ENCODE data around the gene RABGAP1L.

The RABGAP1L gene

GRCh38 chr1:174413632-174414031 lies 254.3 kb downstream of the RABGAP1L start:
- Histone ChIP-seq H3K79me2 (ENCODE audit: low read length) (no peaks in the 10 kb centered on the region), H3K9me3 (ENCODE audit: insufficient read depth, low read length) (no peaks in the 10 kb centered on the region), H3K9ac (ENCODE audit: low read length) (no peak overlapping the region), H2AFZ (ENCODE audit: low read depth, low read length) (no peak overlapping the region), H4K20me1 (ENCODE audit: insufficient read depth, low read length) (no peaks in the 10 kb centered on the region), H3K4me3 (ENCODE audit: low read length) (no peak overlapping the region), H3K4me2 (ENCODE audit: low read length) (no peak overlapping the region), H3K27me3 (ENCODE audit: low read depth, low read length) (no peaks in the 10 kb centered on the region), H3K27ac (ENCODE audit: low read length) (no peak overlapping the region), H3K4me1 (ENCODE audit: low read length) (peaks cover 5% of the 10 kb centered on the region; the same call in 1 of the 2 replicates), H3K36me3 (replicated peaks; ENCODE audit: low read depth, low read length) (no peaks in the 10 kb centered on the region)
- TF ChIP-seq EZH2phosphoT487 (IDR thresholded peaks at IDR 0.05; ENCODE audit: low read depth) (no peak), CTCF (IDR thresholded peaks at IDR 0.05; ENCODE audit: low read depth, low read length) (peak; percentile 34)

- no peak overlapping the region for H3K9ac ChIP-seq (ENCODE audit: low read length)
- H2AFZ ChIP-seq (ENCODE audit: low read depth, low read length): no peak overlapping the region
- no peaks in the 10 kb centered on the region for H3K36me3 ChIP-seq (replicated peaks; ENCODE audit: low read depth, low read length)
- no peak overlapping the region for H3K27ac ChIP-seq (ENCODE audit: low read length)
- no peaks in the 10 kb centered on the region for H3K27me3 ChIP-seq (ENCODE audit: low read depth, low read length)
- TF ChIP-seq EZH2phosphoT487 (IDR thresholded peaks at IDR 0.05; ENCODE audit: low read depth) (no peak), CTCF (IDR thresholded peaks at IDR 0.05; ENCODE audit: low read depth, low read length) (no peak)
- no peak overlapping the region for H3K4me3 ChIP-seq (ENCODE audit: low read length)
- no peaks in the 10 kb centered on the region for H3K79me2 ChIP-seq (ENCODE audit: low read length)
- H3K4me2 ChIP-seq (ENCODE audit: low read length): peak overlapping the region; percentile 16; the same call in 1 of the 2 replicates
- no peaks in the 10 kb centered on the region for H3K9me3 ChIP-seq (ENCODE audit: insufficient read depth, low read length)
- H3K4me1 ChIP-seq (ENCODE audit: low read length): peaks cover 5% of the 10 kb centered on the region; the same call in 1 of the 2 replicates
- H4K20me1 ChIP-seq (ENCODE audit: insufficient read depth, low read length): no peaks in the 10 kb centered on the region
Observed at GRCh38 chr1:174414203-174414602, 254.9 kb downstream of the RABGAP1L start.

DNA sequence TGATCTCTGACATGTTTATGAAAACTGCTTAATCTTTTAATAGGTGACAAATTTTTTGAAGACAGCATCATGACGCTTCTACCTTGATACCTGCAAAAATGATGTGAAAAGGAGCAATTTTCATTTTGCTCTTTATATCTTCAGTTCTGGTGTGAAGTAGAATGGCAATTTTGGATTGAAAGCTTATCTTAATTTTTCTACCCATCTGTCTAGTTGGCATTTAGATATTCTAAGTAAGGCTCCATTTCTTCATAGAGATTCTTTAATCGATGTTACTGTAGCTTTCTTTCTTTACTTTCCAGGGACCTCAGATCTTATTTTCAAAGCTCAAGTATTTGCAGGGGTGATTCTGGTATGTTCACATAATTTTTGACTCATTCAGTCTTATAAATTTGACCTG lies 256.2 kb downstream of the RABGAP1L start:
- H3K4me3 ChIP-seq (ENCODE audit: low read length): no peak overlapping the region
- no peaks in the 10 kb centered on the region for H3K27me3 ChIP-seq (ENCODE audit: low read depth, low read length)
- no peak overlapping the region for H3K4me2 ChIP-seq (ENCODE audit: low read length)
- H3K9me3 ChIP-seq (ENCODE audit: insufficient read depth, low read length): no peaks in the 10 kb centered on the region
- H2AFZ ChIP-seq (ENCODE audit: low read depth, low read length): no peak overlapping the region
- H3K27ac ChIP-seq (ENCODE audit: low read length): no peak overlapping the region
- TF ChIP-seq CTCF (IDR thresholded peaks at IDR 0.05; ENCODE audit: low read depth, low read length) (no peak), EZH2phosphoT487 (IDR thresholded peaks at IDR 0.05; ENCODE audit: low read depth) (no peak)
- H3K9ac ChIP-seq (ENCODE audit: low read length): no peak overlapping the region
- H4K20me1 ChIP-seq (ENCODE audit: insufficient read depth, low read length): no peaks in the 10 kb centered on the region
- H3K36me3 ChIP-seq (replicated peaks; ENCODE audit: low read depth, low read length): no peaks in the 10 kb centered on the region
- no peaks in the 10 kb centered on the region for H3K79me2 ChIP-seq (ENCODE audit: low read length)
- peaks cover 5% of the 10 kb centered on the region; the same call in 1 of the 2 replicates for H3K4me1 ChIP-seq (ENCODE audit: low read length)

DNA sequence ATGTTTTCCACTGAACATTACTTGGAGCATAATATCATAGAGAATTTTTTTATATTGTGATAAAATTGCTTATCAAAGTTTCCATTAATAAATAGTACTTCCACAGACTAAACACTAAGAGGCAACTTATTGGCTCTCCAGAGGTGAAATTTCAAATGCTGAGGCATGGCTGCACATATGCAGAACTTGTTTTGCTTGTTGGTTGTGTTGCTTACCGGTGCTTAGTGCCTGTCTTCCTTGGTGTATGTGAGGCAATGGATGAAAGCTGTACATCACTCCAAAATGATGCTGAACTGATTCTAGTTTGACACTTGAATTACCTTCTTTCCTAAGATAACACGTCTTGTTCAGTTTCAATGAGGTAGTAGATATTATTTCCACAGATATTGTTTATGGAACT lies 258.6 kb downstream of the RABGAP1L start:
- H4K20me1 ChIP-seq (ENCODE audit: insufficient read depth, low read length): no peaks in the 10 kb centered on the region
- no peak overlapping the region for H3K4me3 ChIP-seq (ENCODE audit: low read length)
- H3K79me2 ChIP-seq (ENCODE audit: low read length): no peaks in the 10 kb centered on the region
- TF ChIP-seq EZH2phosphoT487 (IDR thresholded peaks at IDR 0.05; ENCODE audit: low read depth): no peak
- TF ChIP-seq CTCF (IDR thresholded peaks at IDR 0.05; ENCODE audit: low read depth, low read length): no peak
- H3K27ac ChIP-seq (ENCODE audit: low read length): no peak overlapping the region
- H3K36me3 ChIP-seq (replicated peaks; ENCODE audit: low read depth, low read length): no peaks in the 10 kb centered on the region
- H2AFZ ChIP-seq (ENCODE audit: low read depth, low read length): no peak overlapping the region
- H3K4me2 ChIP-seq (ENCODE audit: low read length): no peak overlapping the region
- no peak overlapping the region for H3K9ac ChIP-seq (ENCODE audit: low read length)
- H3K4me1 ChIP-seq (ENCODE audit: low read length): peaks cover 5% of the 10 kb centered on the region; the same call in 1 of the 2 replicates
- H3K27me3 ChIP-seq (ENCODE audit: low read depth, low read length): no peaks in the 10 kb centered on the region
- no peaks in the 10 kb centered on the region for H3K9me3 ChIP-seq (ENCODE audit: insufficient read depth, low read length)
